Thoracic aorta (tissue), 2 donors: ENCODE data around the gene DDX23. TPM values are rescaled to one million over a fixed set of nuclear protein-coding genes. Genes with fewer than 3 reads are reported as not detected.

ENCODE experiments used
- ATAC-seq: fragments of 150-250 bp; one replicate; pipeline ENCODE4 v1.8.0; 2017; ENCODE audit warnings: low read depth; ENCODE audit not compliant: insufficient number of reproducible peaks, low FRiP score
- DNase-seq: peaks from one replicate; pipeline ENCODE4 v3.0.0-alpha.2; 2020; ENCODE audit warnings: low spot score
- H3K27ac ChIP-seq, 2 donors: fragments of 200-600 bp; sonication (generic); 1 replicate in 1 of 2; 2 replicates in 1 of 2; pipeline ENCODE4 v1.5.1; 2016; ENCODE audit warnings: mild to moderate bottlenecking in 2 of 2, moderate library complexity in 2 of 2
- H3K27me3 ChIP-seq: fragments of 200-600 bp; sonication (generic); replicated peaks from 2 replicates; pipeline ENCODE4 v1.6.0; 2016; ENCODE audit warnings: mild to moderate bottlenecking; ENCODE audit not compliant: insufficient read depth
- H3K36me3 ChIP-seq: fragments of 200-600 bp; sonication (generic); one replicate; pipeline ENCODE4 v1.5.1; 2016
- H3K4me1 ChIP-seq, 2 donors: fragments of 200-600 bp; sonication (generic); 1 replicate in 1 of 2; 2 replicates in 1 of 2; pipeline versions ENCODE4 v1.5.1 to v1.6.0; 2016; ENCODE audit warnings: low read depth in 2 of 2, mild to moderate bottlenecking in 1 of 2; ENCODE audit not compliant: control insufficient read depth in 1 of 2
- H3K4me3 ChIP-seq: fragments of 200-600 bp; sonication (generic); 2 replicates; pipeline ENCODE4 v1.5.1; 2016; ENCODE audit warnings: mild to moderate bottlenecking
- H3K9me3 ChIP-seq: fragments of 200-600 bp; sonication (generic); 2 replicates; pipeline ENCODE4 v1.5.1; 2016
- total RNA-seq, 2 donors: library from RNA; depleted of rRNA; stranded (reverse); fragments of >200 nt; gene quantifications; one replicate each; pipeline versions ENCODE4 v1.1.0 to v1.2.3, GENCODE V29; 2016
- TF ChIP-seq, protein P1 (sequence below): fragments of 200-600 bp; sonication (generic); IDR thresholded peaks from one replicate; pipeline ENCODE4 v1.5.1; 2019; ENCODE audit warnings: antibody characterized with exemption

DDX23 gene
- total RNA-seq, 2 donors from 2014 or later: 53.7 to 92.6 TPM

DNA sequence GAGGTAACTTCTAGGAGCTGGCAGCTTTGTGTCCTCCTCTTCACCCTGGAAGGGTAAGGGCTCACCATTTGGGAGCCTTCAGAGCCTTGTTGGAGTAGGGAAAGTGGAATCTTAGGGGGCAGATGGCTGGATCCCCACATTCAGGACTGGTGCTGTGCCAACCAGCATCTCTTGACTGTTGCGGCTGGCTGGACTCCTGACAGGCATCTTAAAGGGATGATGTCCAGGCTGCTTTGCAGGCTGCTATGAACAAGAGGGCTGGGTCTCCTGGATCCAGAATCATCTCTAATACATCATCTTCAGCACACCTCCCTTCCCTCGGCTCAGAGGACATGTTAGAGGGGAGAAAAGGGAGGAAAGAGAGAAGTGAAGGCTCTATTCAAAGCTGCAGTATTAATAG lies 29.3 kb downstream of the DDX23 start:
- Histone ChIP-seq H3K9me3 (no peaks in the 10 kb centered on the region), H3K27ac (no peak overlapping the region), H3K36me3 (peaks cover 10% of the 10 kb centered on the region), H3K4me1 (peaks cover 2 to 12% of the 10 kb centered on the region in 2 donors), H3K27me3 (no peaks in the 10 kb centered on the region), H3K4me3 (no peak overlapping the region)
- TF ChIP-seq, protein P1, sequence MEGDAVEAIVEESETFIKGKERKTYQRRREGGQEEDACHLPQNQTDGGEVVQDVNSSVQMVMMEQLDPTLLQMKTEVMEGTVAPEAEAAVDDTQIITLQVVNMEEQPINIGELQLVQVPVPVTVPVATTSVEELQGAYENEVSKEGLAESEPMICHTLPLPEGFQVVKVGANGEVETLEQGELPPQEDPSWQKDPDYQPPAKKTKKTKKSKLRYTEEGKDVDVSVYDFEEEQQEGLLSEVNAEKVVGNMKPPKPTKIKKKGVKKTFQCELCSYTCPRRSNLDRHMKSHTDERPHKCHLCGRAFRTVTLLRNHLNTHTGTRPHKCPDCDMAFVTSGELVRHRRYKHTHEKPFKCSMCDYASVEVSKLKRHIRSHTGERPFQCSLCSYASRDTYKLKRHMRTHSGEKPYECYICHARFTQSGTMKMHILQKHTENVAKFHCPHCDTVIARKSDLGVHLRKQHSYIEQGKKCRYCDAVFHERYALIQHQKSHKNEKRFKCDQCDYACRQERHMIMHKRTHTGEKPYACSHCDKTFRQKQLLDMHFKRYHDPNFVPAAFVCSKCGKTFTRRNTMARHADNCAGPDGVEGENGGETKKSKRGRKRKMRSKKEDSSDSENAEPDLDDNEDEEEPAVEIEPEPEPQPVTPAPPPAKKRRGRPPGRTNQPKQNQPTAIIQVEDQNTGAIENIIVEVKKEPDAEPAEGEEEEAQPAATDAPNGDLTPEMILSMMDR: no peak
- DNase-seq (no peak), ATAC-seq (no peak)

DNA sequence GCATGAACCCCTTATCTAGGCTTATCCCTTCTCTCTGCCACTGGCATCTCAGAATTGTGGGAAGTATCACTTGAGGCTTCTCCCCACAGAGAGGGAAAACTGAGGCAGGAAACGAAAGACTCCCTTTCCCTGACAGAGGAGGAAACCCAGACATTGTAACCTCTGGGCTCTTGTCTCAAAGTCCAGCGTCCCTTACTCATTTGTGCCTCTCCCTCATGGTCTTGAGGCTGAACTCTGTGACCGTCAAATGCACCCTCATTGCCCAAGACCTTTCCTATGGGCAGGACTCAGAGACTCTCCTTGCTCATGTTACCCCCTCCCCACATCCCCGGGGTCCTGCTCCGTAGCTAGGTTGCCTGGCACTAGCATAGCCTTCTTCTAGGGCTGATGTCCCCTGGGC lies 29.8 kb downstream of the DDX23 start:
- DNase-seq (no peak), ATAC-seq (no peak)
- no peaks in the 10 kb centered on the region for H3K9me3 ChIP-seq
- TF ChIP-seq, protein P1: no peak
- peaks cover 4 to 18% of the 10 kb centered on the region in 2 donors for H3K4me1 ChIP-seq
- H3K36me3 ChIP-seq: peaks cover 10% of the 10 kb centered on the region
- no peak overlapping the region for H3K27ac ChIP-seq
- no peak overlapping the region for H3K4me3 ChIP-seq
- no peaks in the 10 kb centered on the region for H3K27me3 ChIP-seq

DNA sequence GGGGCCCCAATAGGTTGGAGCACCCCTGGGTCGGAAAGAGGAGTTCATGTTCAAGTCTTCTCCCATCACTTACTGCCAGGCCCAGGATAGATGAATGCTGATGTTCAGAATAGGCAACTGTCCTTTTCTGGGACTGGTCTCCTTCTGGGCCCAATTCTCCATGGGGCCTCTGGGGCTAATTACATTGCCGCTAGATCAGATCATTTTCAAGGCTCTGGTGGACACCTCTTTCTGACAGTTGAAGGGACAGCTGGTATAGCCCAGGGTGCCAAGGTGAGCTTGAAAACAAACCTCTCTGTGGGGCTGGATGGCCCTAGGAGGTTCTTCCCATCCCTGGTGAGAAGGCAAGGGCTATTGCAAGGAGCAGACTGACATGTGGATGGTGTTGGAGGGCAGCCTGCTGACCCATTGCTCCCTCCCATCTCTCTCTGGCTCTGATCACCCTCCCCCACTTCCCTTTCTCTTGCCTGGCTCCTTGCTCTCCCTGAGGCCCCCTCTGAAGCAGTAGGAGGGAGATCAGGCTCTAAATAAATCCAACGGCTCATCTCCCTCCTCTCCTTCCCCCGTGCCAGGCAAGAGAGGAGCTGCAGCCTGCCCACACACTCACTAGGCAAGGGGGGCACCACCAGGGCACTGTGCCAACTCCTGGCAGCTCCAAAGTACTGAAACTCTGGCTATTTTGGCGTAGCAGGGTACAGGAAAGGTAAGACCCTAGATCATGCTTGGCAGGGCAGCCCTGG lies 31.8 kb downstream of the DDX23 start:
- no peaks in the 10 kb centered on the region for H3K27me3 ChIP-seq
- ATAC-seq (no peak), DNase-seq (no peak)
- TF ChIP-seq, protein P1: no peak
- H3K36me3 ChIP-seq: peaks cover 7% of the 10 kb centered on the region
- peaks cover 11 to 29% of the 10 kb centered on the region in 2 donors for H3K4me1 ChIP-seq
- H3K9me3 ChIP-seq: no peaks in the 10 kb centered on the region
- H3K4me3 ChIP-seq: no peak overlapping the region
- no peak overlapping the region for H3K27ac ChIP-seq

DNA sequence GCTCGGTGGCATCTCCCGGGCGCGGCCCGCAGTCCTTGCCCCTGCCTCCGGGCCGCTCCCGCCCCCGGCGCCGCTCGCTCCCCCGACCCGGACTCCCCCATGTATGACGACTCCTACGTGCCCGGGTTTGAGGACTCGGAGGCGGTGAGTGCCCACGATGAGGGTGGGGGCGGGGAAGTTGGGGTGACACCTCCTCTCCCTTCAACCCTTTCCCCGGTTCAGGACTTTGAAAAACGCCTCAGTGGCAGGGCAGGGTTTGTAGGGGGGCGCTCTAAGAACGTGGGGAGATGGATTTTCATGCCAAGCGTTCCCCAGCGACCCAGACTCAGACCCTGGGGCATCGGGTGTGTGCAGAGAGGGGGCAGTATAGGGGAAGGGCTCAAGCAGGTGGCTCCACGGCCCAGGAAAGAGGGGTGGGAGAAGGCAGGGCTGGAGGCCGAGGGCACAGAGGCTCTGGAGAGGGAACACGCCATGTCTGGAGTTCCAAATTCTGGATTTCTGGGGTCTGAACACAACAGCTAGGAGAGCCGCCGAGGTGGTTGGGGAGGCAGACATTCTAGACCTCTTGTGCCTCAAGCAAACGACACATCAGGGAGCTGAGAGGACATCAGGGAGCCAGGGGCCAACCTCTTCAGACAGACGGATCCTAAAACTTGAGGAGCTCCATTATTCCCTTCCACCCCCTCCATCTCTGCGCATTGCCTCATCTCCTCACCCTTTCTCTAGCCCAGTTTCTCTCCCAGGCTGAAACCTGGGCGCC lies 33.0 kb downstream of the DDX23 start:
- Histone ChIP-seq H3K9me3 (no peaks in the 10 kb centered on the region), H3K36me3 (peaks cover 4% of the 10 kb centered on the region), H3K27ac (no peak overlapping the region), H3K27me3 (no peaks in the 10 kb centered on the region), H3K4me1 (peaks cover 11 to 30% of the 10 kb centered on the region in 2 donors), H3K4me3 (peak overlapping the region; percentile 91)
- TF ChIP-seq, protein P1: no peak
- DNase-seq: no peak
- no peak for ATAC-seq
